KMS-11 (cell line): Measurements from ENCODE around the gene FOCAD.

ENCODE experiments used
- H2AFZ ChIP-seq: fragments of 200-600 bp; sonication (generic); 2 replicates; pipeline ENCODE4 v1.6.1; 2016; ENCODE audit warnings: antibody characterized with exemption, mixed run types, low read depth
- H3K27ac ChIP-seq: fragments of 200-600 bp; sonication (generic); 2 replicates; pipeline ENCODE4 v1.6.1; 2016; ENCODE audit warnings: mild to moderate bottlenecking, mixed run types
- H3K27me3 ChIP-seq: fragments of 200-600 bp; sonication (generic); 2 replicates; pipeline ENCODE4 v1.6.1; 2017; ENCODE audit warnings: mild to moderate bottlenecking, low read depth, mixed run types, moderate library complexity; ENCODE audit not compliant: insufficient read depth
- H3K36me3 ChIP-seq: fragments of 200-600 bp; sonication (generic); 2 replicates; pipeline ENCODE4 v1.6.1; 2017; ENCODE audit warnings: mild to moderate bottlenecking, mixed run types; ENCODE audit not compliant: insufficient read depth
- H3K4me1 ChIP-seq: fragments of 200-600 bp; sonication (generic); 2 replicates; pipeline ENCODE4 v1.6.1; 2016; ENCODE audit warnings: mild to moderate bottlenecking, low read depth, mixed run types; ENCODE audit not compliant: poor library complexity, severe bottlenecking
- H3K4me2 ChIP-seq: fragments of 200-600 bp; sonication (generic); 2 replicates; pipeline ENCODE4 v1.7.0; 2016; ENCODE audit warnings: mild to moderate bottlenecking, mixed run types
- H3K4me3 ChIP-seq: fragments of 200-600 bp; sonication (generic); IDR thresholded peaks from 2 replicates; pipeline ENCODE4 v1.6.1; 2017; ENCODE audit warnings: low read depth, low read length, mixed read lengths; ENCODE audit not compliant: insufficient read depth
- H3K79me2 ChIP-seq: fragments of 200-600 bp; sonication (generic); 2 replicates; pipeline ENCODE4 v1.6.1; 2016; ENCODE audit warnings: low read depth, mixed run types; ENCODE audit not compliant: insufficient read depth
- H3K9ac ChIP-seq: fragments of 200-600 bp; sonication (generic); 2 replicates; pipeline ENCODE4 v1.6.1; 2016; ENCODE audit warnings: mild to moderate bottlenecking, mixed run types
- H4K20me1 ChIP-seq: fragments of 200-600 bp; sonication (generic); 2 replicates; pipeline ENCODE4 v1.6.1; 2016; ENCODE audit warnings: mild to moderate bottlenecking, mixed run types; ENCODE audit not compliant: insufficient read depth
- TF ChIP-seq, protein P1 (sequence below): fragments of 200-600 bp; sonication (generic); conservative IDR thresholded peaks from 2 replicates; pipeline ENCODE4 v1.6.1; 2017; ENCODE audit warnings: low read depth, mild to moderate bottlenecking, antibody characterized with exemption, low read length, moderate library complexity, mixed read lengths

The FOCAD gene

GRCh38 chr9:20640331-20641187, 43.5 kb upstream of the FOCAD start:
- no peak overlapping the region for H3K4me3 ChIP-seq
- peak overlapping the region; percentile 32; the same call in 1 of the 2 replicates for H3K9ac ChIP-seq
- no peaks in the 10 kb centered on the region for H3K79me2 ChIP-seq
- H3K36me3 ChIP-seq, result no peaks in the 10 kb centered on the region
- peak overlapping the region; percentile 62 for H2AFZ ChIP-seq
- H3K4me2 ChIP-seq, result peak overlapping the region; percentile 75
- TF ChIP-seq, protein P1, sequence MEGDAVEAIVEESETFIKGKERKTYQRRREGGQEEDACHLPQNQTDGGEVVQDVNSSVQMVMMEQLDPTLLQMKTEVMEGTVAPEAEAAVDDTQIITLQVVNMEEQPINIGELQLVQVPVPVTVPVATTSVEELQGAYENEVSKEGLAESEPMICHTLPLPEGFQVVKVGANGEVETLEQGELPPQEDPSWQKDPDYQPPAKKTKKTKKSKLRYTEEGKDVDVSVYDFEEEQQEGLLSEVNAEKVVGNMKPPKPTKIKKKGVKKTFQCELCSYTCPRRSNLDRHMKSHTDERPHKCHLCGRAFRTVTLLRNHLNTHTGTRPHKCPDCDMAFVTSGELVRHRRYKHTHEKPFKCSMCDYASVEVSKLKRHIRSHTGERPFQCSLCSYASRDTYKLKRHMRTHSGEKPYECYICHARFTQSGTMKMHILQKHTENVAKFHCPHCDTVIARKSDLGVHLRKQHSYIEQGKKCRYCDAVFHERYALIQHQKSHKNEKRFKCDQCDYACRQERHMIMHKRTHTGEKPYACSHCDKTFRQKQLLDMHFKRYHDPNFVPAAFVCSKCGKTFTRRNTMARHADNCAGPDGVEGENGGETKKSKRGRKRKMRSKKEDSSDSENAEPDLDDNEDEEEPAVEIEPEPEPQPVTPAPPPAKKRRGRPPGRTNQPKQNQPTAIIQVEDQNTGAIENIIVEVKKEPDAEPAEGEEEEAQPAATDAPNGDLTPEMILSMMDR, result no peak
- H3K27me3 ChIP-seq, result no peaks in the 10 kb centered on the region
- no peaks in the 10 kb centered on the region for H4K20me1 ChIP-seq
- peak overlapping the region; percentile 70 for H3K27ac ChIP-seq
- H3K4me1 ChIP-seq, result peaks cover 27% of the 10 kb centered on the region

DNA sequence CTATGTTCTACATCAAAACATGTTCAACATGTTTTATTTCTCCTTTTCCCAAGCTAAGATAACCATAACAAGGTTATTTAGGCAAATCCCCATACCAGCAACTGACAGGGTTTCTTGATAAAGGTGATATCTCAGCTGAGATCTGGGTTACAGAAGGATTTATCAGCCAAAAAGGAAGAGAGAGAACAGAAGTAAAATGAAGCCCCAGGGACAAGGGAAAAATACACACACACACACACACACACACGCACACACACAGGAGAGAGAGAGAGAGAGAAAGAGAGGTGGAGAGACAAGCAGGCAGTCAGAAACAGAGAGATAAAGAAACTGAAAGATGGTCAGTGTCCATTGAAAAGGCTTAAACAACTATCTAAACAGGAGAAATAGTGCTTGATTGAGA, 42.0 kb upstream of the FOCAD start:
- Histone ChIP-seq H3K27ac (no peak overlapping the region), H3K36me3 (no peaks in the 10 kb centered on the region), H3K79me2 (no peaks in the 10 kb centered on the region), H4K20me1 (no peaks in the 10 kb centered on the region), H2AFZ (no peak overlapping the region), H3K4me3 (no peak overlapping the region), H3K9ac (no peak overlapping the region), H3K4me1 (peaks cover 27% of the 10 kb centered on the region), H3K4me2 (no peak overlapping the region), H3K27me3 (no peaks in the 10 kb centered on the region)
- TF ChIP-seq, protein P1, result no peak

- H3K27me3 ChIP-seq, result no peaks in the 10 kb centered on the region
- H3K4me1 ChIP-seq, result peaks cover 27% of the 10 kb centered on the region
- no peak overlapping the region for H3K4me3 ChIP-seq
- no peaks in the 10 kb centered on the region for H4K20me1 ChIP-seq
- H3K9ac ChIP-seq, result no peak overlapping the region
- H3K36me3 ChIP-seq, result no peaks in the 10 kb centered on the region
- no peak overlapping the region for H3K4me2 ChIP-seq
- no peak overlapping the region for H2AFZ ChIP-seq
- H3K27ac ChIP-seq, result no peak overlapping the region
- TF ChIP-seq, protein P1, result no peak
- H3K79me2 ChIP-seq, result no peaks in the 10 kb centered on the region
These were observed 40.4 kb upstream of the FOCAD start for GRCh38 chr9:20643660-20644059.

- TF ChIP-seq, protein P1, result no peak
These were observed 37.4 kb upstream of the FOCAD start for GRCh38 chr9:20646656-20647055.

More at GRCh38 chr9:20646656-20647055, 37.4 kb upstream of the FOCAD start:
- Histone ChIP-seq H4K20me1 (no peaks in the 10 kb centered on the region), H3K4me3 (no peak overlapping the region), H3K36me3 (no peaks in the 10 kb centered on the region), H3K9ac (no peak overlapping the region), H3K79me2 (no peaks in the 10 kb centered on the region), H3K27me3 (no peaks in the 10 kb centered on the region), H3K4me2 (no peak overlapping the region), H3K27ac (no peak overlapping the region), H2AFZ (no peak overlapping the region), H3K4me1 (peaks cover 4% of the 10 kb centered on the region)
